ENCODE data around the gene MARS1. TPM values are rescaled to one million over a fixed set of nuclear protein-coding genes. Genes with fewer than 3 reads are reported as not detected.

The MARS1 gene
- total RNA-seq, 4 donors from 2014 or later: 37.7 to 81.1 (median 42.0) TPM

GRCh38 chr12:57473392-57473791 lies 14.5 kb upstream of the MARS1 start:
- in situ Hi-C loops (cut with MboI; ENCODE audit: low sequenced_read_pairs in 4 of 4) (no loop called here), intact Hi-C loops (cut with DNase I; ENCODE audit: low total_unique reads) (no loop called here)
- H3K9me3 ChIP-seq: no peaks in the 10 kb centered on the region
- peaks cover 41 to 47% (median 45%) of the 10 kb centered on the region in 3 donors for H3K27me3 ChIP-seq
- peaks cover 12% of the 10 kb centered on the region in 2 donors for H3K4me1 ChIP-seq
- H3K36me3 ChIP-seq: no peaks in the 10 kb centered on the region
- H3K27ac ChIP-seq: no peak overlapping the region
- DNase-seq (no peak), ATAC-seq (no peak)
- TF ChIP-seq POLR2A (IDR thresholded peaks at IDR 0.05) (no peak), CTCF (IDR thresholded peaks at IDR 0.05 in 4 of 5, conservative IDR thresholded peaks at IDR 0.05 in 1 of 5) (no peak)
- no peak overlapping the region for H3K4me3 ChIP-seq

- ATAC-seq (no peak), DNase-seq (no peak)
- in situ Hi-C loops (cut with MboI; ENCODE audit: low sequenced_read_pairs in 4 of 4): no loop called here
- Histone ChIP-seq H3K4me3 (no peak overlapping the region), H3K27ac (no peak overlapping the region), H3K36me3 (no peaks in the 10 kb centered on the region), H3K27me3 (peaks cover 41 to 47% (median 45%) of the 10 kb centered on the region in 3 donors), H3K4me1 (peaks cover 12% of the 10 kb centered on the region in 2 donors), H3K9me3 (no peaks in the 10 kb centered on the region)
- no peak for TF ChIP-seq CTCF (IDR thresholded peaks at IDR 0.05 in 4 of 5, conservative IDR thresholded peaks at IDR 0.05 in 1 of 5)
- TF ChIP-seq POLR2A (IDR thresholded peaks at IDR 0.05): no peak
- intact Hi-C loops (cut with DNase I; ENCODE audit: low total_unique reads): no loop called here
Observed at GRCh38 chr12:57473886-57474285, 14.0 kb upstream of the MARS1 start.

GRCh38 chr12:57474430-57474829 lies 13.4 kb upstream of the MARS1 start:
- in situ Hi-C loops (cut with MboI; ENCODE audit: low sequenced_read_pairs in 4 of 4): no loop called here
- H3K27ac ChIP-seq: no peak overlapping the region
- H3K4me3 ChIP-seq: no peak overlapping the region
- peaks cover 41 to 47% (median 45%) of the 10 kb centered on the region in 3 donors for H3K27me3 ChIP-seq
- intact Hi-C loops (cut with DNase I; ENCODE audit: low total_unique reads): no loop called here
- DNase-seq (no peak), ATAC-seq (no peak)
- peaks cover 12% of the 10 kb centered on the region in 2 donors for H3K4me1 ChIP-seq
- H3K36me3 ChIP-seq: no peaks in the 10 kb centered on the region
- no peak for TF ChIP-seq POLR2A (IDR thresholded peaks at IDR 0.05)
- TF ChIP-seq CTCF (IDR thresholded peaks at IDR 0.05 in 4 of 5, conservative IDR thresholded peaks at IDR 0.05 in 1 of 5): no peak
- H3K9me3 ChIP-seq: no peaks in the 10 kb centered on the region

- Histone ChIP-seq H3K4me3 (peak overlapping the region; percentile 38 to 74 (median 49)), H3K9me3 (no peaks in the 10 kb centered on the region), H3K27me3 (peaks cover 41 to 47% (median 45%) of the 10 kb centered on the region in 3 donors), H3K36me3 (no peaks in the 10 kb centered on the region), H3K27ac (no peak overlapping the region), H3K4me1 (peaks cover 12% of the 10 kb centered on the region in 2 donors)
- TF ChIP-seq POLR2A (IDR thresholded peaks at IDR 0.05) (no peak), CTCF (IDR thresholded peaks at IDR 0.05 in 4 of 5, conservative IDR thresholded peaks at IDR 0.05 in 1 of 5) (no peak)
- intact Hi-C loops (cut with DNase I; ENCODE audit: low total_unique reads) (no loop called here), in situ Hi-C loops (cut with MboI; ENCODE audit: low sequenced_read_pairs in 4 of 4) (no loop called here)
- DNase-seq (no peak), ATAC-seq (no peak)
Observed at GRCh38 chr12:57474862-57475261, 13.0 kb upstream of the MARS1 start.

Data from gastrocnemius medialis (tissue), 4 donors.